A673 (cell line): ENCODE results near the gene ADAMTS2. TPM values are rescaled to one million over a fixed set of nuclear protein-coding genes. Genes with fewer than 3 reads are reported as not detected.

Experiments used
- BruUV-seq: library from RNA; stranded (reverse); fragments of 400-500 nt; replicated peaks from 2 replicates; lab custom pipeline; 2021; lab: Mats Ljungman, UMichigan
- CTCF ChIA-PET: fragments of 300-600 bp; sonication (Branson Sonifier 250); formaldehyde crosslinking; loops from one replicate; lab custom pipeline; 2022; ENCODE audit warnings: antibody characterized with exemption; lab: Charles Lee
- POLR2A ChIA-PET: fragments of 300-600 bp; sonication (Branson Sonifier 250); formaldehyde crosslinking; loops from one replicate; lab custom pipeline; 2022; ENCODE audit warnings: antibody characterized with exemption; ENCODE audit not compliant: low non-redundant PET; lab: Charles Lee
- DNase-seq: peaks from one replicate; pipeline ENCODE4 v3.0.0-alpha.2; 2015; ENCODE audit warnings: low spot score
- H3K27ac ChIP-seq: fragments of 200-600 bp; sonication (generic); 2 replicates; pipeline ENCODE4 v1.5.1; 2016; ENCODE audit warnings: mixed run types, low read depth, mild to moderate bottlenecking, mixed read lengths, antibody characterized with exemption, low read length; ENCODE audit not compliant: poor library complexity, severe bottlenecking
- H3K27me3 ChIP-seq: fragments of 200-600 bp; sonication (generic); replicated peaks from 2 replicates; pipeline ENCODE4 v1.6.1; 2017; ENCODE audit warnings: mixed run types, low read depth, mild to moderate bottlenecking, mixed read lengths, antibody characterized with exemption, low read length; ENCODE audit not compliant: insufficient read depth, poor library complexity
- H3K36me3 ChIP-seq: fragments of 200-600 bp; sonication (generic); 2 replicates; pipeline ENCODE4 v1.6.1; 2016; ENCODE audit warnings: mixed run types, mild to moderate bottlenecking, mixed read lengths, antibody characterized with exemption, low read length; ENCODE audit not compliant: insufficient read depth, poor library complexity, severe bottlenecking
- H3K4me1 ChIP-seq: fragments of 200-600 bp; sonication (generic); 2 replicates; pipeline ENCODE4 v1.6.1; 2017; ENCODE audit warnings: mixed run types, mild to moderate bottlenecking, mixed read lengths, antibody characterized with exemption, low read length; ENCODE audit not compliant: insufficient read depth, poor library complexity, severe bottlenecking
- H3K4me3 ChIP-seq: fragments of 200-600 bp; sonication (generic); 2 replicates; pipeline ENCODE4 v1.5.1; 2016; ENCODE audit warnings: low read depth, mixed run types, mild to moderate bottlenecking, mixed read lengths, low read length; ENCODE audit not compliant: poor library complexity, severe bottlenecking
- H3K9me3 ChIP-seq: fragments of 200-600 bp; sonication (generic); 2 replicates; pipeline ENCODE4 v1.6.1; 2016; ENCODE audit warnings: mixed run types, low read depth, mild to moderate bottlenecking, mixed read lengths, antibody characterized with exemption, low read length; ENCODE audit not compliant: poor library complexity, severe bottlenecking
- CTCF ChIP-seq: fragments of 300-800, 200-600 bp; sonication (generic); conservative IDR thresholded peaks from 2 replicates; pipeline ENCODE4 v1.5.1; 2017; ENCODE audit warnings: low read depth, mild to moderate bottlenecking, antibody characterized with exemption, low read length, moderate library complexity, mixed read lengths
- EZH2 ChIP-seq: fragments of 200-600 bp; sonication (generic); IDR thresholded peaks from 2 replicates; pipeline ENCODE4 v1.6.1; 2017; ENCODE audit warnings: borderline replicate concordance, low read depth, mild to moderate bottlenecking, mixed read lengths, antibody characterized with exemption, low read length; ENCODE audit not compliant: poor library complexity, severe bottlenecking
- intact Hi-C: fragments of 100-400 bp; cut with micrococcal nuclease; formaldehyde crosslinking; loops from one replicate; pipeline ENCODE4 v1.10.0; 2022; ENCODE audit not compliant: unreplicated experiment
- total RNA-seq: library from RNA; stranded (reverse); gene quantifications from 2 replicates; pipeline ENCODE4 v1.2.3, GENCODE V29; 2021

Gene ADAMTS2
- total RNA-seq, 1 experiment from 2014 or later, result 0.39 TPM

- TF ChIP-seq EZH2, result no peak
- no peak for TF ChIP-seq CTCF
- H3K36me3 ChIP-seq, result no peaks in the 10 kb centered on the region
- H3K27ac ChIP-seq, result no peak overlapping the region
- H3K4me1 ChIP-seq, result no peaks in the 10 kb centered on the region
- BruUV-seq, result no TSS peak
- ChIA-PET CTCF (no interaction called here), POLR2A (no interaction called here)
- intact Hi-C loops, result no loop called here
- peaks cover 11% of the 10 kb centered on the region for H3K27me3 ChIP-seq
- no peaks in the 10 kb centered on the region for H3K9me3 ChIP-seq
- DNase-seq, result no peak
- no peak overlapping the region for H3K4me3 ChIP-seq
Observed at GRCh38 chr5:179330186-179330900, 14.9 kb downstream of the ADAMTS2 start.

GRCh38 chr5:179328291-179328690 is 17.0 kb downstream of the ADAMTS2 start:
- Histone ChIP-seq H3K9me3 (no peaks in the 10 kb centered on the region), H3K36me3 (no peaks in the 10 kb centered on the region), H3K27ac (no peak overlapping the region), H3K4me3 (no peak overlapping the region), H3K4me1 (no peaks in the 10 kb centered on the region), H3K27me3 (no peaks in the 10 kb centered on the region)
- CTCF ChIA-PET, result no interaction called here
- TF ChIP-seq CTCF (no peak), EZH2 (no peak)
- POLR2A ChIA-PET, result no interaction called here
- intact Hi-C loops, result no loop called here
- no peak for DNase-seq
- no TSS peak for BruUV-seq

GRCh38 chr5:179327021-179327735 is 18.1 kb downstream of the ADAMTS2 start:
- H3K27ac ChIP-seq, result no peak overlapping the region
- no peaks in the 10 kb centered on the region for H3K36me3 ChIP-seq
- DNase-seq, result no peak
- no peak overlapping the region for H3K4me3 ChIP-seq
- H3K4me1 ChIP-seq, result no peaks in the 10 kb centered on the region
- no peaks in the 10 kb centered on the region for H3K9me3 ChIP-seq
- intact Hi-C loops, result no loop called here
- H3K27me3 ChIP-seq, result no peaks in the 10 kb centered on the region
- no TSS peak for BruUV-seq
- no peak for TF ChIP-seq CTCF
- TF ChIP-seq EZH2, result no peak
- POLR2A ChIA-PET, result no interaction called here
- CTCF ChIA-PET, result no interaction called here
